ENCODE measurements around the gene FMNL2.

Gene FMNL2

GRCh38 chr2:152406119-152406835 is 71.3 kb downstream of the FMNL2 start:
- DNase-seq, result no peak

GRCh38 chr2:152406836-152407161 is 71.8 kb downstream of the FMNL2 start:
- DNase-seq, result no peak

- no peak for DNase-seq
Observed at GRCh38 chr2:152407204-152407721, 72.3 kb downstream of the FMNL2 start.

- no peak for DNase-seq
Observed at GRCh38 chr2:152407806-152408205, 72.8 kb downstream of the FMNL2 start.

GRCh38 chr2:152408254-152408653 is 73.3 kb downstream of the FMNL2 start:
- no peak for DNase-seq

DNA sequence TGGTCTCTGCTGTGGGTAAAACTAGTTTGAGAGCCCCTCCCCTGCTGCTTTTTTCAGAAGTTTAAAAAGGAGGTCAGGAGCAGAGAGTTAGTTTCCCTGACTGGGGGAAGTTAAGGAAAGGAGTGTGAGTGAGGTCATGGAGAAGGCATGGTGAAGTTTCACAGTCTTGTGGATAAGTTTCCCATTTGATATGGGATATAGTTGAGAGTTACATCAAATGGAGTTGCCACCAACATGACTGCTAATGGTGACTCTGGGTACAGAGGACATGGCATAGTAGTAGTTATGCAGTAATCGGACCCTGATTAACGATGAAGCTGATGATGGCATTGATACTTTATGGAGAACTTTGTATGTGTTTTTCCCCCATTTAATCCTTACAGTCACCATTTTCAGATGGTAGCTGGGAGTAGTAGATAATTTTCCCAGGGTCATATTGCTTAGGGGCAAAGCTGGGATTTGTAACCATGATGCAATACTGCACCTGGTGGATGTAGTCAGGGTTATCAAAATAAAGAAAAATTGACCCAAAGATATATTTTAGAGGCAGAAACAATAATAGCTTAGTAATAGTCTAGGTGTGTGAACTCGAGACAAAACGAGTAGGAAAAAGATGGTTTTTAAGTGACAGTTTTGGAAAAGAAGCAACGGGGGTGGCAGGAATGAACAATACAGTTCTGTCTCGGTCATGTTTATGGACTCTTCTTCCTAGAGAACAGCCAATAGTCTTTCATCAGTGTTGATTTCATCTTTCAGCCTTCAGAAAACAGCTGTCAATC is 74.6 kb downstream of the FMNL2 start:
- DNase-seq, result no peak

GRCh38 chr2:152410165-152410597 is 75.2 kb downstream of the FMNL2 start:
- no peak for DNase-seq

DNA sequence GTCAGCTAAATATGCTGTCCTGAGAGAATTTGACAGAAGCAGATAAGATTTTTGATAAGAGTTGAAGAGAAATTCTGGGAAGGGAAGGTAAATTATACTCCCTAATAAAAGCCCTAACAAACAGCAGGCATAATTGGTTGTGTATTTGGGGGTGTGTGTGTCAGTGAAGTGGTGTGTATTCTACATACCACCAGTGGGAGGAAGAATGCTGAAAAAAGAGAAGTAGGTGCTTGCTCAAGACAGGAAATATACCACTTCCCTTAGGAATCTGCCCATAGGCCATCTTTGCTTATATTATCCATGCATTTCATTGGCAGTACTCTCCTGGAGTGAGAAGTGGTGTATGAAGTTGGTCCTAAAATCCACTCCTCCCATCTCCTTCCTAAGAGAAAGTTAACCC is 76.2 kb downstream of the FMNL2 start:
- no peak for DNase-seq

GRCh38 chr2:152413228-152414030 is 78.5 kb downstream of the FMNL2 start:
- no peak for DNase-seq

DNA sequence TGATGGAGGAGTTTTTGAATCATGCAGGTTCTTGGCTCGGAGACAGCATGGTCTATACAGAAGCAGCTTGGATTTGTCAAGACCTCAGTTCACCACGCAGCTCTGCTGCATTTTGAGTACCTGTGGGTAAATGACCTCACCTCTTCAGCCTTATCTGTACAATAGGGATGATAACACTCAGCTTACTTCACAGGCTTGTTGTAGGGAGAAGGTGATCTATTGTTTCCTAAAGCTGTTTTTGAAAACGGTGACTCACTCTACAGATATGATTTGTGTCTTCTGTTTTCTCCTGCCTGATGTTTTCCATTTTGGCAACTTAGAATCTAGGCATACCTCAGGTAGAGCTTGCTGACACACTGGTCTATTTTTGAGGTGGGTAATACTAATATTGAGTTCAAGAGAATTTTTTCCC is 80.3 kb downstream of the FMNL2 start:
- DNase-seq, result peak; percentile 20

GRCh38 chr2:152415796-152416195 is 80.8 kb downstream of the FMNL2 start:
- DNase-seq, result no peak

GRCh38 chr2:152418688-152419087 is 83.7 kb downstream of the FMNL2 start:
- DNase-seq, result no peak

DNA sequence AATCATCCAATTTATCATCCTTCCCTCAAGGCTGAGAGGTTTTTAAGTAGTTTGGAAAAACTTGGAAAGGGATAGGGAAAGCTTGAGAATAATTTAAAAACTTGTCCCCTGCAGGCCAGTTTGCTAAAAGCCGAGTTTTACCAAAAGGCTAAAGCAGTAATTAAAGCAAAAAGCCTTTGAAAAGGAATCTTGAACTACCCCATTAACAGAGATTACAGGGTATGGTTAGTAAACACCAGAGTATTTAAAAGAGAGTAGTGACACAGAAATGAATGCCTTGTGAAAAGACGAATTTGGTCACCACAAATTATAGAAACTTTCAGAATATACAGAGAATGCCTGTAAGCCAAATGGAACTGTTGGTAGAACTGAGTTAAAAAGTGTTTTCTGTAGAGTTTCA is 85.0 kb downstream of the FMNL2 start:
- DNase-seq, result no peak

- no peak for DNase-seq
Observed at GRCh38 chr2:152420363-152420762, 85.4 kb downstream of the FMNL2 start.

GRCh38 chr2:152420936-152421335 is 86.0 kb downstream of the FMNL2 start:
- no peak for DNase-seq

DNA sequence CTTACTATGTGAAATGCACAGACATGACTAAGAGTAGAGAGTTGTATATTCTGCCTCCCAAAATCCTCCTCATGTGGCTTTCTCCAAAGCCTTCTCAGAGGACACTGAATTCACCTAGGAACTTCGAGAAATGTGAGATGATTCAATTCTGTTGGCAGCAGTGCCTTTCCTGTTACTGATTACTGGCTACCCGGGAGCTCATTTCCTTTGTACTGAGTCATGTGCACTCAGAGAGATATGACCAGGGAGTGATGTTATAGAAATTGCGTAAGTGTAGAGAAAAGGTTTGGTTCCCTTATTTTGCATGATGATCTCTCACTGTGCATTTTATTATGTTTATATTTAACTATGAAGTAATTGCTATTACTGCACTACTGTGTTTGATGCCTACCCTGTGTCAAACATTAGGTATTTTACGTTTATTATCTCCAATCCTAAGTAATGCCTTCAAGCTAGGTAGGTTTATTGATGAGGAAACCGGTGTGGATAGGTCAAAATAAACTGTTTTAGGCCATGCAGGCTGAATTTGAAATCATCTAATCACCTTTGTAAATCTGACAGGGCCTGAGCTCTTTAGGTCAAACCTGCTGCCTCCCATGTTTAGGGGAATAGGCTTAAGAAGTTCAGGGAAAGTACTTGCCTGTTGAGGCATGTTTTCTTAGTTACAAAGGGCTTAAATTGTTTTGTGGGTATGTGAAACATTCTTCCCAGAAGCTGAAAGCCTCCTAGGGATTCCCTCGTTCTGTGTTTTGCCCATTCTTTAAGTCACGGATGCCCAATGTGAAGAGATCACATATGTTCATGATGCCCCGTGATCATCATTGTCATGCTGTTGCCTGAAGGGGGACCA is 86.8 kb downstream of the FMNL2 start:
- DNase-seq, result no peak

DNA sequence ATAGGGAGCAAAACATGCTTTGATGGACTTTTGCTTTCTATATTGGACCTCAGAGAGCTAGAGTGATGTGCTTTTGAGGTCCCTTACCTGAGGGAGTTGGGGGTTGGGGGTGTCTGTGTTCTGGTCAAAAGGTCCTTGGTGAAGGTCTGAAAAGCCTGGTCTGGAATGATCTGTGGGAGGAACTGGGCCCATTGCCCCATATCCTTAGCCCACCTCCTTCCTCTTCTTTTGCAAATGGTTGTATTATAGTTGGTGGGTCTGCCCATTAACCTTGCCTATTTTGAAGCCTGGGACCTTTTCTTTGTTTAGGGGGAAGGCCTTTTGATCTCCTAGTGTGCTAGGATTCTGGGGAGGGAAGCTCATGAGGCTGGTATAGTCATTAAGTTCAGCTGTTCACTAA is 88.7 kb downstream of the FMNL2 start:
- DNase-seq, result no peak

DNA sequence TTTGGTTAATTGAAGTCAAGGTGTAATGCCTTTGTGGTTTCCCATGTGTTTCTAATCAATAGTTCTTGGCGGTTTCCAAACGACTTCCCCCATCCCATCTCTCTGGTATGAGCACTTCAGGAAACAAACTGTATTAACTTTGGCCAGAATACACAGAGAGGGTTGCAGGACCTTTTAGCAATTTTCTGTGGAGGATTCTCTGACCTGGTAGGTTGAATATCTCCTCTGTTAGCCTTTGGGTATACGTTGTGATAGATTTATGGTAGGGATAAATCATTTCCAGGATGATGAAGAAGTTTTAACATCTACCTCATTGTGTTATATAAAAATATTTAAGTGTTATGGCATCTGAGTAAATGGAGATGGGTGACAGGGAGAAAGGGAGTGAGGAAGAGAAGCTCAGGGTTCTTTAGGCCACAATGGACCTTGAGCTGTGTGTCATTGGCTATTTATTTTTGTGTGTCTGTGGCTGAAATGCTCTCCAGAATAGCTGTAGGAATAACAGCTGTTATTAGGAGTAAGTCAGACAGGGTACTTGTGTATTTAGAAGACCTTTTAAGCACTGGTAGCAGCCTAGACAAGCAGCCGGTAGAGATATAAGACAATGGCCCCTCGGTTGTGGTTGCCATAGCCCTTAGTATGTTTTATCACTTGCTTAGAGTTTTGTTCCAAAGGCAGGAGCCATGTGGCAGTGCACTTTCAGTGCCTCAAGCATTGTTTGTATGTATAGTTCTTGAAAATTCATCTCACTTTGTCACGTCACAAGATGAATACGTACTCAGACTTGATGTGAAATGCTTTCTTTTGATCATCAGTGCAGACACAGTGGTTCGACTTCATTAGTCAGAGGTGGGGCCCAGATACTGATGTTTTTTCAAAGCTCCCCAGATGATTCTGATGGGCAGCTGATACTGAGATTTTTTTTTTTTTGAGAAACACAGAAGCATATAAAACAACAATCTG is 91.1 kb downstream of the FMNL2 start:
- DNase-seq, result no peak

DNA sequence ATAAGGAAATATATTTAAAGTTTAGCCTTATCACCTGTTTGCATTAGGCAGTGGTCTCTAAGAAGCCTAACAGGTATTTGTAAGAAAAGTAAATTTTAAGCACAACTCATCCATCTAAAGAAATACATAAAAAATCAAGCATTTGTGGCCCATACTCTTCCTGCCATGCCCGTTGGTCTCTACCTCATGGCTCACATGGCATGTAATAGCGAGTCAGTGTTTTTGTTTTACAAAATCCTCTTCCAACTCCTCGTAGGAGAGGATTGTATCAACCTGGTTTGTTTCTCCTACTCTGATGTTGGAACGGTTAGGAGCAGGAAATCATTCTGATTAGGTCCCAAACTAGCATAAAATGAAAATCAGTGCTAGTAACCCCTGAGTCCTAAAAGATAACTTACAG is 91.8 kb downstream of the FMNL2 start:
- DNase-seq, result no peak

- DNase-seq, result no peak
Observed at GRCh38 chr2:152427902-152428301, 92.9 kb downstream of the FMNL2 start.

Measured in NCI-H510A treated with DMSO at 0.1 percent for 48 hours (cell line).